ENCODE measurements around the gene NTN1.

- TF ChIP-seq CTCF (conservative IDR thresholded peaks at IDR 0.05) (no peak), EZH2 (IDR thresholded peaks at IDR 0.05; ENCODE audit: low read depth) (no peak)
Measured at GRCh38 chr17:9170853-9171252, 149.5 kb downstream of the NTN1 start.

Data from PC-9 (cell line).